DMS114 treated with DMSO at 0.1 percent for 48 hours (cell line): ENCODE measurements around the gene IQCE.

Experiments
- DNase-seq: peaks from one replicate; lab custom pipeline; 2025; ENCODE audit not compliant: unreplicated experiment; lab: John Stamatoyannopoulos, UW

The IQCE gene

DNA sequence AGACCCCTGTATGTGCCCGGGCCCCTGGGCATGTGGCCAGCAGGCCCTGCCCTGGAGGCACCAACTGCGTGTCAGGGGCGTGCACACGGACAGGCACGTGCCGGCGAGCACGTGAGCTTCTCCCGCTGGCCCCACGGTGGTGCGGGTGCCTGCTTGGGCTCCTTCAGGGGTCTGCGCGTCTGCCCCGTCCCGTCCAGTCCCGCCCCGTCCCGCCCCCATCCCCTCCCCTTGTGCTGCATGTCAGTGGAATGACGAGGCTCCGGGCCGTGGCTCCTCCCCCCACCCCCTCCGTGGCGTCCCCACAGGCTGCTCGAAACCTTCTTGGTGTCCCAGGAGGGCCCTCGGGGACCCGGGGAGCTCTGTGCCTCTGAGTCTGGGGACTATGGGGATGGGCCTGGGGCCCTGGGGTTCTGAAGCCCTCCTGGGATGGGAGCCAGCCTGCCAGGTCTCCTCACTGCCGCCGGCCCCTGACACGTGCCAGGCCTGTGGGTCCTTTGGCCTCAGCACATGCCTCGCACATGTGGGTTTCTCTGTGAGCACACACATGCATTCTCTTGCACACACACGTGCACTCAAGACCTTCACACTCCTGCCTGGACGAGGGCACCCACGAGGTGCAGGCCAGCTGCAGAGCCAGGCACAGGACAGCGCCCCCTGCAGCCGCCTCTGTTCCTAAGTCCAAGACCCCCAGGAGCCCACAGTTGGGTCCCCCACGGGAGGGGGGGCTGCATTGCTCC is 101.7 kb downstream of the IQCE start:
- DNase-seq, result no peak

DNA sequence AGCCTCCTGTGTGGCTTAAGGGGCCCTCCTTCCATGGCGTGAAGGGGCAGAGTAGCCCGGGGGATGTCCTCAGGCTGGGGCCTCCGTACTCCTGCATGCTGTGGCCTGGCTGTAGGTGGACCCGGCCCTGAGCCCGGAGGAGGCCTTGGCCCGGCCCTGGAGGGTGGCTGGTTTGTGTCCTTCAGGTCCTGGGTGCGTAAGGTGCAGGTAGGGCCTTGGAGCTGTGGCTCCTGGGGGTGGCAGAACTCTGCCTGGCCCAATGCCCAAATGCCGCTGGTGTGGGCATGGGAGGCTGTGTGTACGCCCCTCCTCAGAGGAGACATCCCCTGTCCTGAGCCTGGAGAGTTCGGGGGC is 102.3 kb downstream of the IQCE start:
- no peak for DNase-seq

DNA sequence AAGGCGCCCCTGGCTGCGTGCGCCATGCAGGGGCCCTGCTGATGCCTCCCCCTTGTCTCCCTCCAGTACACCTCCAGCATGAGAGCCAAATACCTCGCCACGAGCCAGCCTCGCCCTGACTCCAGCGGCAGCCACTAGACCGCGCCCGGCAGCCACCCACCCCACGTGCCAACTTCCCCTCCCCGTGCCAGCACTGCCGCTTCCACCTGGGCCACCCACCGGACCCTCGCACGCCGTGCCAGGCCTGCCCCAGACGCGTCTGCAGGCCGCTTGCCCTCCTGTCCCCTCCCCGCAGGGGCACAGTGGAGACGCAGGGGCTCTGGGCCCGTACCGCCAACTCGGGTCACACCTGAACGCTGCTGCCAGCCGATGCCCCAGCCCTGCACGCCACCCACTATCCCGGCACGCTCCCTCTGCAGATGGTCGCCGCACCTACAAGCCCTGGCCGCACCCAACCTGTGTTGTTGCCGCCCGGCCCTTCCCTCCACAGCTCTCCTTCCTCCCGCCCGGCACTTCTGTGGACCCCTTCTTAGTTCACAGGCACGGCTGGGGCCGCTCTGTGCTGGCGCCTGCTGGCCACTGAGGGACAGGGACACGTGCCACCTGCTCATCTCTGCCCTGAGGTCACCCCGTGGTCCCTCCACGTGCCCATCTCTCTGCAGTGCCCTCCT is 103.0 kb downstream of the IQCE start:
- no peak for DNase-seq

DNA sequence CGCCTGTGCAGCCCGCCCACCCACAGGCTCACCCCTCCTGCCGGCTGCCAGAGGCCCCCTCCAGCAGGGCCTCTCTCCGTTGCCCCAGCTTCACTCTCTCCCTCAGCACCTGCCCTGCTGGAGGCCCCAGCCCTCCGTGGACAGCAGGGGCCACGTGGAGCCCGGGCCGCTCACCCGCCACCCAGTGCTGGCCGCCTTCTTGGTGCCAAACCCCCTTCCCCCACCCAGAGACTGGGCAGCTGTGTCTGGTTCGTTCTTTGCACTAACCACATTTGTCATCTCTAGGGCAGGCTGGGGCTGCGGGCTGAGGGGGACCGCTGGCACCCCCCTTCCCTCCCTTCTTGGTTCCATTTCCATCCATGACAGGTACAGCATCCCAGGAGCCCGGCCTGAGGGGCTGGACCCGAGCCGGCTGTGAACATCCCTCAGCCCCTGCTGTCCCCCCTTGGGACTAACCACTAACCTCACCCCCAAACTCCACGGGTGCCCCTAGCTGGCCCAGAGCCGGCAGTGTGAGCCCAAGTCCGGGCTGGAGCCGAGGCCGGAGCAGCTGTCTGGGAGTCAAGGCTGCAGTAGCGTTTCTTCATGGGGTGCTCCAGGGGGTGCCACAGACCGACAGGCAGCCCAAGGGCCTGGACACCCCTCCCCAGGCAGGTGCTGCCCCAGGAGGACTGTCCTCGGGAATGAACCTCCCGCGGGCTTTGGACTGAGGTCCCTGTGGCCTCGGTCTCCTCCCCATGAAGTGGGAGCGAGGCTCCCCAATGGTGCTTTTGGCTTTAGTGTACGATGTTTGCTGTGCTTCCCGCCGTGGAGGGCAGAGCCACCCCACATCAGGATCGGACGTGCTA is 103.7 kb downstream of the IQCE start:
- DNase-seq, result no peak

DNA sequence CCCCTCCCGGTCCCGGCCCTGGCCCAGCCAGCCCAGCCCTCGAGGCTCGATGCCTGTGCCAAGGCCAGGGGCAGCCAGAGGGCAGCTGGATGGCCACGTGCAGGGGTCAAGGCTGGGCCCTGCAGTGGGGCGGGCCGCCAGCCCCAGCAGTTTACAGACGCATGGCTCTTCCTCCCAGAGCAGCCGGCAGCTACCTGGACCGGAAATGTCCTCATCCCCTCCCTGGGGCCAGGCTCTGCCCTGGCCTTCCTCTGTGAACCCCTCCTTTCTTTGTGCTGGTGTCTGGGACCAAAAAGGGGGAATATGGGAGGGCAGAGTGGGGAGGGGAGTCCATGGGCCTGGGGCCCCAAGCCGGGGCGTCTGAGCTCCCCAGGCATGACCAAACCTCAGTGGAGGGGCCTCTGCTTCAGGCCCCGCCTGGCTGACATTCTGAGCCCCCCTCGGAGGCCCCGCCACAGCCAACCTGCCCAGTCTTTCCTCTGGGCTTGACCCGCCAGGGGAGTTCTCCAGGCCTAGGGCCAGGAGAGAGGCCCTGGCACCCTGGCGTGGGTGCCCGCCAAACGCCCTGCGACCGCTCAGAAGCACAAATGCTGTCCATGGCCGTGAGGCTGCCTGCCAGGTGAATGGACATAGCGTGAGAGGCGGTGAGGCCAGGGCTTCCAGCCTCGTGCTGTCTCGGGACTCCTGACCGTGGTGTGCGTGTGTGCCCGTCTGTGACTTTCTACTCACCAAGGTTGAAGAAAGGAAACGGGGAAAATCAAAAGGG is 104.5 kb downstream of the IQCE start:
- DNase-seq, result no peak

DNA sequence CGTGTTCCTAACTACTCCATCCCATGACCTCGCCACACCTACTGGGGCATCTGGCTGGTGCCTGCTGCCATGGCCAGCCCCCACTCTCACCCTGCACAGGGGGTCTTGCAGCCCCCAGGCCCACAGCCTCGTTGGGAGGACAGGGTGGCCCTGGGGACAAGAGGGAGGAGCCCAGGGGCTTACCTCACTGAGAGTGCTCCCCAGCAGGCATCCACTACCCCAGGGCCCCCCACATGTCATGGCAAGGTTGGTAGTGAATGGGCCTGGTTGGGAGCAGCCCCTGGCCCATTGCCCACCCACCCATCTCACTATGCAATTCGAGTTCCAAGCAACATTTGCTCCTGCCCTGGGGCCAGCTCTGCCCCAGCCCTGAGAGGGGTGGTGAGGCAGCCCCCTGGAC is 105.2 kb downstream of the IQCE start:
- DNase-seq, result no peak
